Fibroblast of villous mesenchyme (primary cell): Measurements from ENCODE around the gene ACHE. TPM values are rescaled to one million over a fixed set of nuclear protein-coding genes. Genes with fewer than 3 reads are reported as not detected.

Experiments
- DNase-seq: peaks from one replicate; pipeline ENCODE4 v3.0.0-alpha.2; 2010; ENCODE audit warnings: low read depth
- H3K4me3 ChIP-seq: 2 replicates; pipeline ENCODE4 v1.5.1; 2011; ENCODE audit warnings: low read depth, mild to moderate bottlenecking, low read length
- total RNA-seq: library from RNA; depleted of rRNA; stranded (reverse); fragments of >200 nt; gene quantifications from 2 replicates; pipeline ENCODE4 v1.2.3, GENCODE V29; 2012
- TF ChIP-seq, protein P1 (sequence below): IDR thresholded peaks from 2 replicates; pipeline ENCODE4 v1.5.1; 2012; ENCODE audit warnings: low read depth, mild to moderate bottlenecking, low read length; ENCODE audit not compliant: insufficient read depth

Gene ACHE
- total RNA-seq, 1 donor, result not detected

DNA sequence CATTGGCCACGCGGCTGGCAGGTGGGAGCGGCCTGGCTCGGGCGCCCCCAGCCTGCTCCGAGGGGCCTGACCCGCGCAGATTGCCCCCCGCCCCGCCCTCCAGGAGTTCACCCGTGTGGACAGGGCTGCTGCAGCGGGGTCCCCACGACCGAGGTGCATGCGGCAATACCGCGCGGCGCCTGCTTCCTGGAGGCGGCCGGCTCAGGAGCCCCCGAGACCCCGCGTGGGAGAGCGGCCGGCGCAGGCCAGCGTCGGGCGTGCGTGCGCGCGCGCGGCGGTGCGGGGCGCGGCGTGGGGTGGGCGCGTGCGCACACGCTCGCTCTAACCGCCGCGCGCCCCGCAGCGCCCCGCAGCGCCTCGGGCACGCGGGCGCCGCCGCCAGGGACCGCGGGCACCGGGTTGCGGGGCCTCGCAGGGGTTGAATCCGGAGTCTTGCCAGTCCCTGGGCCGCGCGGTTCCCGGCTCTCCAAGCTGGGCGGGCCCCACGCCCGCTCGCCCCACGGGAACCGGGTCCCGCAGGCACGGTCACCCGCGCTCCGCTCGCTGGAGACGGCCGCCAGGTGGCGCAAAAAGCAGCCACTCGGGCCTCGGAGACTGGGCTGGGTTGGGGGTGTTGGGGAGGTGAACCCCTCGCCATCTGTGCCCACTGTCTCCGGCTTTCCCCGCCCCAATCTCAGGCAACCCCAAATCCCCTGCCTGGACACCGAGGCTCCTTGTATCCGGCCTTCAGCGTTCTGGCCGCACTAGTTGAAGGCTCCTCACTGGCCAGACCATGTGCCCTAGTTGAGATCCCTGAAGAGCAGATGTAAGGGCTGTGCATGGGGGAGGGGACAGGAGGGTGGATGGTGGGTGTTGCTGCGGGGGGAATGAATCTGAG, 1.3 kb upstream of the ACHE start:
- peak overlapping the region; percentile 12 for H3K4me3 ChIP-seq
- DNase-seq, result no peak
- TF ChIP-seq, protein P1, sequence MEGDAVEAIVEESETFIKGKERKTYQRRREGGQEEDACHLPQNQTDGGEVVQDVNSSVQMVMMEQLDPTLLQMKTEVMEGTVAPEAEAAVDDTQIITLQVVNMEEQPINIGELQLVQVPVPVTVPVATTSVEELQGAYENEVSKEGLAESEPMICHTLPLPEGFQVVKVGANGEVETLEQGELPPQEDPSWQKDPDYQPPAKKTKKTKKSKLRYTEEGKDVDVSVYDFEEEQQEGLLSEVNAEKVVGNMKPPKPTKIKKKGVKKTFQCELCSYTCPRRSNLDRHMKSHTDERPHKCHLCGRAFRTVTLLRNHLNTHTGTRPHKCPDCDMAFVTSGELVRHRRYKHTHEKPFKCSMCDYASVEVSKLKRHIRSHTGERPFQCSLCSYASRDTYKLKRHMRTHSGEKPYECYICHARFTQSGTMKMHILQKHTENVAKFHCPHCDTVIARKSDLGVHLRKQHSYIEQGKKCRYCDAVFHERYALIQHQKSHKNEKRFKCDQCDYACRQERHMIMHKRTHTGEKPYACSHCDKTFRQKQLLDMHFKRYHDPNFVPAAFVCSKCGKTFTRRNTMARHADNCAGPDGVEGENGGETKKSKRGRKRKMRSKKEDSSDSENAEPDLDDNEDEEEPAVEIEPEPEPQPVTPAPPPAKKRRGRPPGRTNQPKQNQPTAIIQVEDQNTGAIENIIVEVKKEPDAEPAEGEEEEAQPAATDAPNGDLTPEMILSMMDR, result peak; percentile 69

DNA sequence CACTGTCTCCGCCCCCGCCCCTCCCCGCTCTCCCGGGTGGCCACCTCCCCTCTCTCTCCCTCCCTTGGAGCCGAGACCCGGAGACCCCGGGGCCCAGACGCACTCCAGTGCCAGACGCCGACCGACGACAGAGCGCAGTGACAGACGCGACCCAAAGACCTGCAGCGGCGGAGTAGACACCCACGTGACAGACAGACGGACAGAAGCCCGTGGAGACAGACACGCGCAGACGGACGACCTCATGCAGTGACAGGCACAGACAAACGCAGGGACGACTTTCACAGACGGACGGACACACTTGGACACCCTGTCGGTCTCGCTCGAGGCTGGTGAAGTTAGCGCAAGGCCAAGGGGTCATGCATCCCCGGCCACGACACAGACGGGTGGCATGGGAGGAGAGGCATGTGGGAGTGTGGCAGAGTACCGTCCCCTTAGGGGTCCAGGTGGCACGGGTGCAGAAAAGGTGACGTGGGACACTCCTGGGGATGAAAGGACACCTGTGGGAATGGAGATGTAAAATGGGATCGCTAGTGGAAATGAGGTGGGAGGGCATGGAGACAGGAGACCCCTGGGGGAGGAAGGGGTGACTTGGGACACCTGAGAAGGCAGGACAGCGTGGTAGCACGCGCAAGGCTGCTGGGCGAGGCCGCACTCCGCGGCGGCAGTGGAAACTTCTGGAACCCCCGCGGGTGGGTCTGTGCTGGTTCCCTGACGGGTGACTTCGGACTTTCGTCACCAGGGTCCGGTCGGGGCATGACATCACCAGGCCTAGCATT, 456 bp upstream of the ACHE start:
- DNase-seq, result no peak
- TF ChIP-seq, protein P1, result no peak
- H3K4me3 ChIP-seq, result peak overlapping the region; percentile 12

- H3K4me3 ChIP-seq, result peak overlapping the region; percentile 50
- no peak for DNase-seq
- TF ChIP-seq, protein P1, result peak; percentile 80
Observed at GRCh38 chr7:100894860-100895700, 608 bp downstream of the ACHE start.

DNA sequence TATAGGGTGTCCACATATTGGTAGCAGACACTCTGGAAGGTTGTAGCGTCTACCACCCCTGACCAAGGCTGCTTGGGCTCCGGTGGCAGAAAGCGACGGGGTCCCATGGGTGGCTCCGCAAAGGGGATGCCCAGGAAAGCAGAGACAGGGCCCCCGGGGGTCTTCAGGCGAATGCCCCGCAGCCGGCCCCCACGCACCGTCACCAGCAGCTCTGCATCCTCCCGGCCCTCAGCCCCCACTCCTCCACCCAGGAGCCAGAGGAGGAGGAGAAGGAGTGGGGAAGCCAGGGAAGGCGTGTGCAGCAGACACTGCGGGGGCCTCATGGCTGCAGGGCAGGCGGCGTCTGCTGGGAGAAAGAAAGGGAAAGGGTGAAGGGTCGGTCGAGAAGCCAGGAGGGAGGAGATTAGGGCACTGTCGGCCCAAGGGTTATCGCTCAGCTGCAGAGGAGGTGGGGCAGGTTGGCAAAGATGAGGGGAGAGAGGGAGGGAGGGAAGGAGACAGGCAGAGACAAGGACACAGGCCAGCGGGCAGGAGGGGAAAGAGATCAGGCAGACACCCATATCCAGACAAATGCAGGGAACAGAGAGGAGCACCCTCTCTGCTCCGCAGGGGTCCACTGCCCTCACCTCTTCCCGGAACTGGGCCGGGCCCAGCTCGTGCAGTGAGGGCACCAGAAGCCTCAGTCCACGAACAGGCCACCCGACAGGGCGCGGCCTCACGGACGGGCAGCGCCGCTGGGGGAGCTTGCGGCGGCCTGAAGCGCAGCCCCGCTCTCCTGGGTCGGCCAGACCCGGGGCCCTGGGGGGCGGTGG, 1.6 kb downstream of the ACHE start:
- DNase-seq, result no peak
- H3K4me3 ChIP-seq, result no peak overlapping the region
- TF ChIP-seq, protein P1, result no peak

GRCh38 chr7:100893318-100893895, 2.3 kb downstream of the ACHE start:
- no peak overlapping the region for H3K4me3 ChIP-seq
- TF ChIP-seq, protein P1, result no peak
- DNase-seq, result no peak
